HG02798 (cell line): ENCODE results near the gene MTREX.

Experiments used
- ATAC-seq: cut with Tn5 transposase; IDR thresholded peaks from one replicate; pipeline ENCODE4 v1.9.1; 2021; ENCODE audit warnings: mild to moderate bottlenecking; ENCODE audit not compliant: unreplicated experiment, poor library complexity

Gene MTREX

GRCh38 chr5:55324006-55324405 is 16.2 kb downstream of the MTREX start:
- no peak for ATAC-seq

GRCh38 chr5:55324815-55325418 is 17.1 kb downstream of the MTREX start:
- ATAC-seq = peak; percentile 50

- ATAC-seq = no peak
These were observed 17.8 kb downstream of the MTREX start for GRCh38 chr5:55325621-55326020.

GRCh38 chr5:55327281-55327680 is 19.5 kb downstream of the MTREX start:
- ATAC-seq = no peak

- ATAC-seq = no peak
These were observed 23.5 kb downstream of the MTREX start for GRCh38 chr5:55331321-55331720.

- ATAC-seq = no peak
These were observed 25.2 kb downstream of the MTREX start for GRCh38 chr5:55333017-55333416.

GRCh38 chr5:55333811-55334210 is 26.0 kb downstream of the MTREX start:
- no peak for ATAC-seq

GRCh38 chr5:55338092-55338613 is 30.4 kb downstream of the MTREX start:
- ATAC-seq = no peak

GRCh38 chr5:55338810-55339243 is 31.0 kb downstream of the MTREX start:
- peak; percentile 79 for ATAC-seq

- ATAC-seq = no peak
These were observed 35.3 kb downstream of the MTREX start for GRCh38 chr5:55343107-55343506.

- no peak for ATAC-seq
These were observed 35.8 kb downstream of the MTREX start for GRCh38 chr5:55343609-55344008.

GRCh38 chr5:55344392-55344992 is 36.7 kb downstream of the MTREX start:
- no peak for ATAC-seq

- ATAC-seq = no peak
These were observed 37.5 kb downstream of the MTREX start for GRCh38 chr5:55345327-55345726.

GRCh38 chr5:55347786-55348185 is 40.0 kb downstream of the MTREX start:
- no peak for ATAC-seq

- ATAC-seq = no peak
These were observed 43.0 kb downstream of the MTREX start for GRCh38 chr5:55350754-55351153.

GRCh38 chr5:55356896-55357295 is 49.1 kb downstream of the MTREX start:
- no peak for ATAC-seq

GRCh38 chr5:55360190-55360589 is 52.4 kb downstream of the MTREX start:
- ATAC-seq = no peak

- no peak for ATAC-seq
These were observed 56.1 kb downstream of the MTREX start for GRCh38 chr5:55363856-55364255.

GRCh38 chr5:55364537-55365055 is 56.8 kb downstream of the MTREX start:
- peak; percentile 94 for ATAC-seq

- ATAC-seq = no peak
These were observed 62.6 kb downstream of the MTREX start for GRCh38 chr5:55370291-55370925.

- ATAC-seq = no peak
These were observed 63.4 kb downstream of the MTREX start for GRCh38 chr5:55371145-55371544.
